GM21737 (cell line): ENCODE measurements around the gene PIGL.
"Not testable (repeated sequence)": the region's sequence is repeated elsewhere in the genome, so short reads cannot be mapped to it uniquely, and the experiment has no call there.

Experiments
- ATAC-seq: cut with Tn5 transposase; IDR thresholded peaks from one replicate; pipeline ENCODE4 v1.9.1; 2021; ENCODE audit warnings: mild to moderate bottlenecking, moderate library complexity; ENCODE audit not compliant: unreplicated experiment

The PIGL gene

DNA sequence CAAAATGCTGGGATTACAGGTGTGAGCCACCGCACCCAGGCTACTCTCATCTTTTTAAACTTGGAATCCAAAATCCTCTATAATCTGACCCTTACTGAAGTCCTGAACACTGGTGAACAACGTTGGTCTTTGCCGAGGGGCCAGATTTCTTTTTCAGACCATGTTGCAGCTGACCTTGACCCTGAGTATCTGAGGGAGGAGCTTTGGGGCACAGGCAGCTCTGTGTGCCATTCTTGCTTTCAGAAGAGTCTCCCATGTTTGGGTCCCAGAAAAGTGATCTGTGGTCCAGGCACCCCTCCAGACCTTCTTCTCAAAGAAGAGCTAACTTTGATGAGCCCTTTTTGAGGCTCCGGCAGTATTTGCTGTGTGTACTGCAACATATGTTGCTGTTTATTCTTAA lies 85.8 kb downstream of the PIGL start:
- no peak for ATAC-seq

DNA sequence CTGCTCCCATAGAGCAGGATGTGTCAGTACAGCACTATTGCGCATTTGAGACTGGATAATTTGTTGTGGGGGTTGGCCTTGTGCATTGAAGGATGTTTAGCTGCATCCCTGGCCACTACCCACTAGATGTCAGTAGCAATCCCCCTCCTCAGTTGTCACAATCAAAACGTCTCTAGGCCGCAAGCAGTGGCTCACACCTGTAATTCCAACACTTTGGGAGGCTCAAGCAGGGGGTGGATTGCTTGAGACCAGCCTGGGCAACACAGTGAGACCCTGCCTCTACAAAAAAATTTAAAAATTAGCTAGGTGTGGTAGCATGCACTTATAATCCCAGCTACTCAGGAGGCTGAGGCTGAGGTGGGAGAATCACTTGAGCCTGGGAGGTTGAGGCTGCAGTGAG lies 87.8 kb downstream of the PIGL start:
- ATAC-seq: no peak

DNA sequence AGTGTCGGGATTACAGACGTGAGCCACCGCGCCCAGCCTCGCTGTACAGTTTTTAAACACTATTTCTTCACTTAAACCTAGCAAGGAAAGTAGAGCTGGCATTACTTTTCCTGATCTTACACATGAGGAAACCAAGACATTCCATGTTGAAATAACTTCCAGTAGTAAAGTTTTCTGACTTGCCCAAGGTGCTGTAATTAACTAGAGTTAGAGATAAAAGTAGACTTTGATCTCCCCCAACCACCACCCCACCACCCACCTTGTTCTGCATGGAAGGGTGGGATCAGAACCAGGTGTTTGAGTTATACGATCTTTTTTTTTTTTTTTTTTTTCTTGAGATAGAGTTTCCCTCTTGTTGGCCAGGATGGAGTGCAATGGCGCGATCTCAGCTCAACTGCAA lies 89.2 kb downstream of the PIGL start:
- ATAC-seq: no peak

DNA sequence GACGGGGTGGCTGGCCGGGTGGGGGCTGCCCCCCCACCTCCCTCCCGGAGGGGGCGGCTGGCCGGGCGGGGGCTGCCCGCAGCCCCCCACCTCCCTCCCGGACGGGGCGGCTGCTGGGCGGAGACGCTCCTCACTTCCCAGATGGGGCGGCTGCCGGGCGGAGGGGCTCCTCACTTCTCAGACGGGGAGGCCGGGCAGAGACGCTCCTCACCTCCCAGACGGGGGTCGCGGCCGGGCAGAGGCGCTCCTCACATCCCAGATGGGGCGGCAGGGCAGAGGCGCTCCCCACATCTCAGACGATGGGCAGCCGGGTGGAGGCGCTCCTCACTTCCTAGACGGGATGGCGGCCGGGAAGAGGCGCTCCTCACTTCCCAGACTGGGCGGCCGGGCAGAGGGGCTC lies 95.1 kb downstream of the PIGL start:
- not testable (repeated sequence) for ATAC-seq

DNA sequence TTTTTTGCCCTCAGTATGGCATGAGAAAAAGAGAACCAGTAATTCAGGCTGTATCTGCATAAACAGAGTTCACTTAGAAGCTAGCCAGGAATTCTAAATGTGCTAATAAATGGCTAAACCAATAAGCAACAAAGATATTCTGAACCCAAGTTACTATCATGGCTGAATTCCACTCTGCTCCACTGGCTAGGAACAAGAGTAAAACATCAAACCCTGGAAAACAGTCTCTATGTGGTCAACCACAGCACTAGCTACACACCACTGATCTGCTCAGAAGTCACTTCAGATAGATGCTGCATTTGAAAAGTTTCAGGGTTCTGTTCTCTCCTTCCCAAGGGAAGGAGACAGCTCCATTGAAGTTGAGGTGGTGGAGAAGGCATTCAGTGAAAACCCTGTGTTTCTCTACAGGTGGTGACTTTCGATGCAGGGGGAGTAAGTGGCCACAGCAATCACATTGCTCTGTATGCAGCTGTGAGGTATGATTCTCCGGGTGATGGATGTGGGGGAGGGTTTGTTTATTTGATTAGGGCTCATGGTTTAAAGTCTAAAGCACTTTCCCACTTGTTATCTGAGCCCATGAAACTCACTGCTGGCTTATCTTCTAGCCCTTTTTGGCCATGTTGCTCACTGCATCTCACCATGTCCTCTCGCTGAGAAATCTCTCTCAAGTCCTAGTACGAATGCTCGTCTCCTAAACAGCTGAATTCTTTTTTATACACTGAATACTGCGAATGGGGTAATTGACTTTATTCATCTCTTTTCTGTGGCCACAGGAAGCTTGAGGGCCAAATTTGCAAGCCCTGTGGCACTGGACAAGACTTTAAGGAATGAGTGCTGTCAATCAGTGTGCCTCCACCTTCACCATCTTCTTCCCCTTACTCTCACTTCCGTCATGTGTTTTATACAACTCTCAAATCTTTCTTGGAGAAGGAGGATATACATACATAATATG lies 96.4 kb downstream of the PIGL start:
- ATAC-seq: no peak

DNA sequence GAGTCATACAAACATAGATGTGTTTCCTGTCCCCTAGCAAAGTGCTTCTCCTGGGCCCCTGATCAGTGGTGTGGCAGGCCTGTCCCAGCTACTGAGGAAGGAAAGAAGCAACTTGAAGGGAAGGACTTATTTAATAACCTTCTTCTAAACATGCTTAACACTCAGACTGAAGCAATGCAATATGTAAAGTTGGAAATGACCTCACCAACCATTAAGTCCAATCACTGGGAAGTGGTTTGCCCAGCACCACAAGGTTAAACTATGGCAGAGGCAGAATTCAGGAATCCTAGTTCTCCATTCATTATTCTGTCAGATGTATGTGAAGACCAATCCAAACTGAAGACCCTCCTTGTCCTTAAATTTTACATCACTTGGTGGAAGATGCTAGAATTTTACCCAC lies 97.2 kb downstream of the PIGL start:
- ATAC-seq: no peak

DNA sequence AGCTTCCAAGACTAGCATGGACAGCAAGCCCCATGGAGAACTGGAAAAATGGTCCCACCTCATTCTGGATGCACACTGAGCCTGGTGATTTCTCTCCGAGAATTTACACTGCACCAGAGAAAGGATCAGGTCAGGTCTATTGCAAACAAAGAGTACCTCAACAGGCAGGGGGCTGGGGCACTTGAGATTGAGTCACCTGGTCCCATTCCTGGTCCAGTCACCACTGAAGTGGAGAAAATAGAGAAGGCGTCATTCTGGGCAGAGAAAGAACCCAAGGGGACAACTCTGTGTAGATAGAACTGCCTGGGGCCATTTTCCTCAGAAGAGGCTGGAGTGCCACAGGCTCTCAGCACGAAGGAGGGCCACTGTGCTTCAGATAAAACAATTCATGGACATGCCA lies 97.8 kb downstream of the PIGL start:
- ATAC-seq: no peak

DNA sequence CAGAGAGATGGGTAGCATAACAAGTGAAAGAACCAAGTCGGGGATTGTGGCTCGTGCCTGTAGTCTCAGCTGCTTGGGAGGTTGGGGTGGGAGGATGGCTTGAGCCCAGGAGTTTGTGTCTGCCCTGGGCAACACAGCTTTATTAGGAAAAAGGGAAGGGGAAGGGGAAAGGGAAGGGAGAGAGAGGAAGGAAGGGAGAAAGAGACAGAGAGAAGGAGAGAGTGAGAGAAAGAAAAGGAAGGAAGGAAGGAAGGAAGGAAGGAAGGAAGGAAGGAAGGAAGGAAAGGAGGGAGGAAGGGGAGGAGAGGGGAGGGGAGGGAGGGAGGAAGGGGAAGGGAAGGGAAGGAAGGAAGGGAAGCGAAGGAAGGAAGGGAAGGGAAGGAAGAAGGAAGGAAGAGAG lies 103.0 kb downstream of the PIGL start:
- ATAC-seq: no peak

DNA sequence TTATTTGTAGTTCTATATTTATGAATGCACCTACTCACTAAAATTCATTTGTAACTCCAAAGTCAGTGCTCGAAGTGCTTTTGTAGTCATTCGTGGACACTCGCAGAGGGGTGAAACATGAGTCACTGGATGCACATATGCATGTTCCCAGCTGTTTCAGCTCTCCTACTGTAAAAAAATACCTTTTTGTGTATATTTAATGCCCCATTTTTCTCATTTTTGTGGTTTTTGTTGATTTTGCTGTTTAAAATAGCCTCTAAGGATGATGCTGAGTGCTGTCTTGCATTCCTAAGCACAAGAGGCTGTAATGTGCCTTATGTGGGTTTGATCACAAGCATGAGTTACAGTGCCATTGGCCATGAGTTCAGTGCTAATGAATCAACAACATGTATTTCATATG lies 105.6 kb downstream of the PIGL start:
- ATAC-seq: no peak

DNA sequence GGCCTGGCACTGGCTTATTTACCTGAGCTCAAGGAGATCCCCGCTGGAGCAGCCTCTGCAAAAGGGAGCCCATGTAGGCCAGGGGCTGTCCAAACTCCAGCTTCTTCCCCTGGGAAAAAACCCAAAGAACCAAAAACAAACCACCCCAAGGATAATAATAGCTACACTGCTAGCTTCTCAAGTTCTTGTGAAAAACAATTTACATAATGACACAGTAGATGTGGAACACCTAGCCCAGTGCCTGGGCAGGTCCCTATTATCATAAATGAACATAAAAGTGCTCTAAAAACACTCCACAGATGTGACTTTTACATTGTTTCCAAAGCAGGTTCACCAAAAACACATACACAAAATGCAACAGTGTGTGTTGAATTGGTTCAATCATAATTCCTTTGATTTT lies 109.0 kb downstream of the PIGL start:
- no peak for ATAC-seq

DNA sequence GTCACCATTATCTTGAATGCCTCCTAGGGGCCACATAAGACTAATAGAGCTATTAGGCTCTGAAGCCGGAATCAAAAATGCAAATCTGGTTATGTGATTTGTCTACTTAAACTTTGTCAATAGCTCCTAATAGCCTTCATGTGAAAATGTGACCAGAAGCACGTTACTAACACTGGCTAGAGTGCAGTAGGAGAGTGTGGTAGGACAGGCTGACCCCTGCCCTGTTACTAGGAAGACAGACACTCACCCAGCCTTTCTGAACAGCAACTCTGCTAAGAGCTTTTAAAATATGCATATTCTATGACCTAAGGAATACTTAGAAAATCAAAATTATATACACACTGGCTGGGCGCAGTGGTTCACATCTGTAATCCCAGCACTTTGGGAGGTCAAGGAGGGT lies 110.0 kb downstream of the PIGL start:
- ATAC-seq: no peak

DNA sequence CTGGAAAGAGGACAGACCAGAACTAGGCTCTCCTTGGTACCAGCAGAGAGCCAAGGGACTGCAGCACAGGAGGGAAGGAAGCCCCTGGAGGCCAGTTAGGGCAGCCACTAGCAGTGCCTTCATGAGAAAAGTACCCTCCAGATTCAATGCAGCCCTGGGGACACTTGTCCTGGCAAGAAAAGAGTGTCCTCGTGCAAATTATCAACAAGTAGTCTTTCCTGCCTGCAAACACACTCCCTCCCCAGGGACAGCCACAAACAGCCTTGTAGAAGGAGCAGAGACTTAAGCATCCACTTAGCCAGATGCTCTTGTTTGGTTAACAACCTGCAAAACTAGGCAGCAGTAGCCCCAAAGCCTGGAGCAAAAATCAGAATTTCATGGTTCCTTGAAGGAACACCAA lies 112.0 kb downstream of the PIGL start:
- no peak for ATAC-seq

DNA sequence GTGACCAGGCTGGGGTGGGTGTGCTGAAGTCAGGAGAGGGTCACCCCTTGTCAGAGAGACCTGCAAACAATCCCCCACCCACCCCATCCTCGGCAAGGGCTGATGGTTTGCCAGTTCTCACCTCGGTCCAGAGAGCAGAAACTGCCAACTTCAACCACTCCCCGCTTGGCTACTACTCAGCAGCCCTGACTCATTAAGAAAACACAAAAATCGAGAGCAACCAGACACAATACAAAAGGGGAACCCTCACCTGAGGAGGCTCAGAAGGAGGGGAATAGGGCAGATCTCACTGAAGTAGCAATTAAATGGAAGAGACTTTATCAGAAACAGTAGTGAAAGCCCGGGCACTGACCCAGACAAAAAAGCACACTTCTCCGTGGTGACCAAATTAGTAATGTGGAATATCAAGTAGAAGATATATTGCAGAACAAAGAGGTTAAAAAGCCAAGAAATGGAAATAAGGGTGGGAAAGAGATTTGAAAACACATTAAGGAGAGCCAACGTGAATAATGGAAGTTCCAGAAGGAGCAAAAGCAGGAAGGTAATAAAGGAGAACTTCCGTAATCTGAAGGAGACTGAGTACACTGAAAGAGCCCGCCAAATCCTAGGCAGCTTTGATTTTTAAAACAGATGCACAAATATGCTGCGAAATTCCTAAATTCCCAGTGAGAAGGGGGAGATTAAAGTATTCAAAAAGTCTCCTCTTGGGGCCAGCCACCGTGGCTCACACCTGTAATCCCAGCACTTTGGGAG lies 112.7 kb downstream of the PIGL start:
- no peak for ATAC-seq

DNA sequence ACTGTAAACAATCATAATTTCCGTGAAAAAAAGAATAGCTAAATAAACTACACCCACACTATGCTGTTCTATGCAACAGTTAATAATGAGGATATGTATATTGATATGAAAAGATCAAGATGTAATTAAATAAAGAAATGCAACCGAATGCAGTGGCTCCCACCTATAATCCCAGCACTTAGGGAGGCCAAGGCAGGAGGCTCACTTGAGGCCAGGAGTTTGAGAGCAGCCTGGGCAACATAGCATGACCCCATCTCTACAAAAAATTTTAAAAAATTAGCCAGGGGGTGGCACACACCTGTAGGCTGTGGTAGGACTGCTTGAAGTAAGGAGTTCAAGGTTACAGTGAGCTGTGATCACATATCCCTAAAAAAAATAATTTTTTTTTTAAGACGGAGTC lies 121.4 kb downstream of the PIGL start:
- no peak for ATAC-seq

DNA sequence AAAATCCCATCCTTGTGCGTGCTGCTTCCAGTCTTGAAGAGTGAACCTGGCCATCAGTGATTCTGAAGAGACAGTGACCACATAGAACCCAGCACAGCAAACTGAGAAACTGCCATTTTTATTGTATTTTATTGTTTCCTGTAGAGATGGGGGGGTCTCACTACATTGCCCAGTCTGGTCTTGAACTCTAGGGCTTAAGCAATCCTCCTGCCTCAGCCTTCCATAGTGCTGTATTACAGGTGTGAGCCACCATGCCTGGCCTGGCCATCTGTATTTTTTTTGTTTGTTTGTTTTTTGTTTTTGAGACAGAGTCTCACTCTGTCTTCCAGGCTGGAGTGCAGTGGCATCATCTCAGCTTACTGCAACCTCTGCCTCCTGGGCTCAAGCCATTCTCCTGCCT lies 122.4 kb downstream of the PIGL start:
- no peak for ATAC-seq

DNA sequence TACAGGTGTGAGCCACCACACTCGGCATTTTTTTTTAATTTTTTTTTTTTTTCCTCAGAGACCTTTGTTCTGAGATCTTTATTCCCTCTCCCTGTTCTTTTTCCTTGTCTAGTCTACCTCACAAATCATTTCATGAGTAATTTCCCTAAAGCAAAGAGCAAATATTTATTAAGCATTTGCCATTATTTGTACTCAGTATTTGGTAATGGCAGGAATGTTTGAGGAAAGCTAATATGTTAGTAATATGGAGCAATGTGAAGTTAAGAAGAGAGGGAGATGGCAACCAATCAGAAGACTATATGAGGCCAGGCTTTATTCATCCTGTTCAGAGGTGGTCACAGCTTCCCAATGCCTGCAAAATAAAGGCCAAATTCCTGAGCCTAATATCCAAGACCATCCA lies 122.9 kb downstream of the PIGL start:
- ATAC-seq: no peak

DNA sequence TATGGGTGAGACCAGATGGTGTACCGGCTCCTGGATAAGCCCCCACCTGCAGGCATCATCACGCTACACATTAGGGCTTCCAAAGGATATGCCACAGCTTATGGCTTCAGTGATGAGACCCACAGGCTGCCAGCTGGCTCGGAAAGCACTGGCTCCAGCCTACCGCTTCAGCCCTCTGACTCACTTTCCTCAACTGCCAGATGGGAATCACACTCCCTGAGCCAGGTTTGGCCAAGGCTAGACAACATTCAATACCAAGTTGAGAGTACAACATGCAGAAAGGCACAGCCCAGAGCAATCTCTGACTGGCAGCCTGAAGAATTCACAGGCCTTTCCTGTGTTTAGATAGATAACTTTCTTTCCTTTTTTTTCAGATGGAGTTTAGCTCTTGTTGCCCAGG lies 126.0 kb downstream of the PIGL start:
- no peak for ATAC-seq

DNA sequence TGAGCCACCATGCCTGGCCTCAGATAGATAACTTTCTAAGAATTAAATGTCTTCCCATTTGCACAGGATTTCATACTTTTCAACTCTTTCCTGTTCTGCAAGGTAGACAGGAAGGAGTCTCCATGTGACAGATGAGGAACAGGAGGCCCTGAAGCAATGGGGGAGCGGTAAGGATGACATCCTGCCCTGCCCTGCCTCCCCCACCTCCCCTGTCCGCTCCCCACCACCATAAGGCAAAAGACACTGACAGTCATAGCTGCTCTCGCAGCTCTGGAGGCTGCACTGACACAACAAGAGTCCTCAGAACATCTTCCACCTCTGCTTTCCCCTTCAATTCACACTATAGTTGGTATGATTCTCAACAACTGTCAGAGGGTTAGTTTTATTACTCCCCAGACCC lies 126.6 kb downstream of the PIGL start:
- no peak for ATAC-seq

DNA sequence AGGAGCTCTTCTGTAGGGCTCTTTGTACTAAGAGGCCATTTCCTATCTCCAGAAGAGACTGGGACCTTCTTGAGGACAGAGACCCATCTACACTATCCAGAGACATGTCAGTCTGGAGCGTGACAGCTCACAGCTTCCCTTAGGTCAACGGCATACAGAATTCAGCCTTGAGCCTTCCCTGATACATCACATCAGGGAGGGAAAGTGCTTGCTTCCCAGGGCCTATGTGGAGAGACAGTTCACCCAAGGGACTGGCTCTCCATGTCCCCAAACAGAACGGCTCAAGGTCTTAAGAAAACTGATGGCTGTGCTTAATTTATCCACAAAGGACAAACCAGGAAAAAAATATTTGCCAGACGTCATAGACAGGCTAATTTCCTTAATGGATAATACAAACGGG lies 128.6 kb downstream of the PIGL start:
- no peak for ATAC-seq

DNA sequence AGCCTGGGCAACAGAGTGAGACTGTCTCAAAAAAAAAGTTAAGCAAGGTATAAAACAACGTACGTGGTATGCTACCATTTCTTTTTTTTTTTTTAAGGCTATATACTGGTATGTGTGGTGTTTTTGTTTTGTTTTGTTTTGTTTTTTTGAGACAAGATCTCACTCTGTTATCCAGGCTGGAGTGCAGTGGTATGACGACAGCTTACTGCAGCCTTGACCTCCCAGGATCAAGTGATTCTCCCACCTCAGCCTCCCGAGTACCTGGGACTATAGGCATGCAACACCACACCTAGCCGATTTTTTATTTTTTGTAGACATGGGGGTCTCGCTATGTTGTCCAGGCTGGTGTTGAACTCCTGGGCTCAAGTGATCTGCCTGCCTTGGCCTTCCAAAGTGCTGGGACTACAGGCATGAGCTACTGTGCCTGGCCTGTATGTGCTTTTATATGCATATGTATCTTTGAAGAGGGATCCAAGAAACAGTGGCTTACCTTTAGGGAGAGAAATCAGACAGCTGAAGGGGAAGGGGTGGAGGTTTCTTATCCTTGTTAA lies 129.8 kb downstream of the PIGL start:
- no peak for ATAC-seq

DNA sequence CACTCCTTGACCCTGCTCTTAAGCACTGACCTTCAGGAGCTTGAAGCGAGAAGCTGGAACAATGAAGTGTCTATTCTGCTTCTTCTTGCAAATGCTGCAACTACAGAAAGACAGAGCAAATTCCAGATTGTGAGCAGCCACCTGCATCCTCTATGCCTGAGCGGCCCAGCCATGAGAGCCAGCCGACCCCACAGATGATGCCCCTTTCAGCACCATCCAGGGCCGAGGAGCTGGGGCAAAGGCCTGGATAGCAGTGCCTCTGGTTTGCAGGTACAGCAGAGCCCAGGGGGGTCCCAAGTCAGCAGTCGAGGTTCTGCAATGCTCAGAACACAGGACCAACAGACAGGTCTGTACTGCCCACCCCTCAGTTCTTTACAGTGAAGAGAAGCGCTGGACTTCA lies 131.6 kb downstream of the PIGL start:
- ATAC-seq: no peak

DNA sequence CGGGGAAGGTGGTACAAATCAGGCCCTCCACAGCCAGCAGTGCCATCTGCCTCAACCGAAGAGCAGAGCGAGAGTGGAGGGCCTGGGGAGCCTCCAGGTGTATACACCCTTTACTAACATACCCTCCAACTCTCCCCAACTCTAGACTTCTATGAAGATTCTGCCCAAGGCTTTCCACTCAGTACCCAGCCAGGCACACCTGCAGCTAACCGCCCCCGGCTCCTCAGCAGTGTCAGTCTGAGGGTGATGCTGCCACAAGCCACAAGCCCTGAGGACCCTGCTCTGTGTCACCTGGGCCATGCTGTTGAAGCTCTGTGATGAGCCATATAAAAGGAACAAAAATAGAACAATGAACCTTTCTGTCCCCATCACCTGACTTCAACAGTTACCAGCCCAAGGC lies 132.4 kb downstream of the PIGL start:
- no peak for ATAC-seq
